OCI-LY3 (cell line): ENCODE data around the gene TOX3.

ENCODE experiments used
- H2AFZ ChIP-seq: fragments of 200-600, 300-600 bp; shearing (Covaris generic); 2 replicates; pipeline ENCODE4 v1.6.0; 2014; ENCODE audit warnings: antibody characterized with exemption, low read depth, low read length
- H3K27ac ChIP-seq: fragments of 200-600, 300-600 bp; sonication (generic); 2 replicates; pipeline ENCODE4 v1.5.1; 2014; ENCODE audit warnings: mild to moderate bottlenecking, low read length, moderate library complexity, mixed read lengths
- H3K27me3 ChIP-seq: fragments of 200-600, 300-600 bp; sonication (generic); 2 replicates; pipeline ENCODE4 v1.6.1; 2014; ENCODE audit warnings: low read depth, low read length, mixed read lengths
- H3K36me3 ChIP-seq: fragments of 200-600, 300-600 bp; sonication (generic); replicated peaks from 2 replicates; pipeline ENCODE3; 2014; ENCODE audit warnings: low read depth, low read length, mixed read lengths
- H3K4me1 ChIP-seq: fragments of 300-600, 200-600 bp; sonication (generic); 2 replicates; pipeline ENCODE4 v1.6.1; 2014; ENCODE audit warnings: low read length, mixed read lengths
- H3K4me2 ChIP-seq: fragments of 200-600, 300-600 bp; sonication (generic); 2 replicates; pipeline ENCODE4 v1.6.1; 2014; ENCODE audit warnings: low read length, mixed read lengths
- H3K4me3 ChIP-seq: fragments of 300-600, 200-600 bp; sonication (generic); 2 replicates; pipeline ENCODE4 v1.5.1; 2014; ENCODE audit warnings: antibody characterized with exemption, mild to moderate bottlenecking, low read length, moderate library complexity
- H3K79me2 ChIP-seq: fragments of 300-600, 200-600 bp; shearing (Covaris generic); 2 replicates; pipeline ENCODE4 v1.6.1; 2014; ENCODE audit warnings: mild to moderate bottlenecking, low read length, mixed read lengths
- H3K9ac ChIP-seq: fragments of 300-600, 200-600 bp; shearing (Covaris generic); 2 replicates; pipeline ENCODE4 v1.6.0; 2014; ENCODE audit warnings: mild to moderate bottlenecking, low read length, moderate library complexity
- H3K9me3 ChIP-seq: fragments of 200-600, 300-600 bp; shearing (Covaris generic); 2 replicates; pipeline ENCODE4 v1.6.1; 2014; ENCODE audit warnings: low read length, mixed read lengths; ENCODE audit not compliant: insufficient read depth
- H4K20me1 ChIP-seq: fragments of 200-600, 300-600 bp; sonication (generic); 2 replicates; pipeline ENCODE4 v1.6.1; 2016; ENCODE audit warnings: low read length, mixed read lengths; ENCODE audit not compliant: insufficient read depth
- CTCF ChIP-seq: fragments of 200-600, 300-600 bp; sonication (generic); IDR thresholded peaks from 2 replicates; pipeline ENCODE4 v1.5.1; 2014; ENCODE audit warnings: antibody characterized with exemption, low read length, low read depth
- EZH2phosphoT487 ChIP-seq: fragments of 200-600 bp; shearing (Covaris generic); IDR thresholded peaks from 2 replicates; pipeline ENCODE4 v1.6.1; 2018; ENCODE audit warnings: antibody characterized with exemption, mixed run types, low read depth

Gene TOX3

GRCh38 chr16:52439750-52440149 lies 107.2 kb downstream of the TOX3 start:
- TF ChIP-seq EZH2phosphoT487 (no peak), CTCF (no peak)
- no peaks in the 10 kb centered on the region for H3K9me3 ChIP-seq
- no peaks in the 10 kb centered on the region for H3K79me2 ChIP-seq
- H3K27ac ChIP-seq = no peak overlapping the region
- H2AFZ ChIP-seq = no peak overlapping the region
- no peak overlapping the region for H3K9ac ChIP-seq
- H3K4me1 ChIP-seq = no peaks in the 10 kb centered on the region
- H3K4me3 ChIP-seq = no peak overlapping the region
- no peaks in the 10 kb centered on the region for H3K36me3 ChIP-seq
- H3K4me2 ChIP-seq = no peak overlapping the region
- no peaks in the 10 kb centered on the region for H3K27me3 ChIP-seq
- no peaks in the 10 kb centered on the region for H4K20me1 ChIP-seq

- H3K4me2 ChIP-seq = no peak overlapping the region
- no peaks in the 10 kb centered on the region for H3K79me2 ChIP-seq
- H3K27ac ChIP-seq = no peak overlapping the region
- no peak overlapping the region for H2AFZ ChIP-seq
- no peaks in the 10 kb centered on the region for H3K36me3 ChIP-seq
- no peak overlapping the region for H3K4me3 ChIP-seq
- H3K4me1 ChIP-seq = no peaks in the 10 kb centered on the region
- no peak overlapping the region for H3K9ac ChIP-seq
- TF ChIP-seq EZH2phosphoT487 (no peak), CTCF (no peak)
- no peaks in the 10 kb centered on the region for H4K20me1 ChIP-seq
- H3K27me3 ChIP-seq = no peaks in the 10 kb centered on the region
- no peaks in the 10 kb centered on the region for H3K9me3 ChIP-seq
Measured at GRCh38 chr16:52439171-52439701, 107.7 kb downstream of the TOX3 start.

- Histone ChIP-seq H3K4me2 (no peak overlapping the region), H4K20me1 (no peaks in the 10 kb centered on the region), H2AFZ (no peak overlapping the region), H3K27me3 (no peaks in the 10 kb centered on the region), H3K9ac (no peak overlapping the region), H3K4me1 (no peaks in the 10 kb centered on the region), H3K79me2 (no peaks in the 10 kb centered on the region), H3K36me3 (no peaks in the 10 kb centered on the region), H3K9me3 (no peaks in the 10 kb centered on the region), H3K4me3 (no peak overlapping the region), H3K27ac (no peak overlapping the region)
- no peak for TF ChIP-seq CTCF
- TF ChIP-seq EZH2phosphoT487 = no peak
Measured at GRCh38 chr16:52437277-52437670, 109.7 kb downstream of the TOX3 start.

GRCh38 chr16:52436339-52437276 lies 110.3 kb downstream of the TOX3 start:
- Histone ChIP-seq H3K27ac (no peak overlapping the region), H3K79me2 (no peaks in the 10 kb centered on the region), H3K36me3 (no peaks in the 10 kb centered on the region), H3K9ac (no peak overlapping the region), H3K4me3 (no peak overlapping the region), H4K20me1 (no peaks in the 10 kb centered on the region), H3K4me1 (no peaks in the 10 kb centered on the region), H3K4me2 (no peak overlapping the region), H3K9me3 (no peaks in the 10 kb centered on the region), H3K27me3 (no peaks in the 10 kb centered on the region), H2AFZ (no peak overlapping the region)
- TF ChIP-seq EZH2phosphoT487 (no peak), CTCF (no peak)
